Measurements from ENCODE around the gene TPSAB1. TPM values are rescaled to one million over a fixed set of nuclear protein-coding genes. Genes with fewer than 3 reads are reported as not detected.
"Not testable (repeated sequence)": the region's sequence is repeated elsewhere in the genome, so short reads cannot be mapped to it uniquely, and the experiment has no call there.

The TPSAB1 gene
- total and polyA plus RNA-seq, 2 experiments from 2014 or later, result not detected

DNA sequence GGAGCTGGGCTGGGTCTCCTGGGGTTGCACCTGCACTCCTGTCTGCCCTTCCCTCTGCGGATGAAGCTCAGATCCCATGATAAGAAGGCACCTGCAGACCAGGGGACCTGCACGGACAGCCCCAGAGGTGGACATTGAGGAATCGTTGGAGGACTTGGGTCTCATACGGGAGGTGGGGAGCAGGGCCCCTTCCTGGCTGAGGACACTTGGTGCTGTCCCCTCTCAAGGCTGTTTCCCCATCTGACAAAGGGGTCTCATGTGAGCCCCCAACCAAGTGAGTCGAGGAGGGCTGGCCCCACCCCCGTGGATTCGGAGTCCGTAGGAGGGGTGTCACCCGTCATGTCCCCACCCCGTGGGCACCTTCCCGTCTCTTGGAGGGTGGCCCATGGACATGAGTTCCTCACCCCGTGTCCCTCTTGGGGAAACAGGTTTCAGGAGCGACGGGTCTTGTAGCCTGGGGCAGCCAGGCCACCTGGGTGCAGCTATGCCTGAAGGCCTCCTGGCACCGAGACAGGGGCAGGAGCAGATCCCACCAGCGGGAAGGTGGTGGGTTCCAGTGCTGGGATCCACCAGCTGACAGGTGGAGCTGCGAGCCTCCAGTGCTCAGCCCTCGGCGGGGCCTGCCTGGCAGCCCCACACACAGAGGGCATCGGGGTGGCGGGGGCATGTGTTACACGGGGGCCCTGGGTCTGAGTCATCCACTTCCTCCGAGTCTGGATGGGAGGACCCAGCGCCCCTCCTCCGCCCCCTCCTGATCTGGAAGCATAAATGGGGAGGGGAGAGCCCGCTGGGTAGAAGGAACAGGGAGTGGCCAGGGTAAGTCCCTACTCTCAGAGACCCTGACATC lies 15.0 kb downstream of the TPSAB1 start, which contains the start of gene TPSD1:
Gene TPSD1, plus strand, starts transcription at position 794 of the 847 bp plus-strand sequence. CDS start 212 bp downstream, outside the sequence.
- H3K36me3 ChIP-seq (ENCODE audit: low read depth); H3K9me2 ChIP-seq (ENCODE audit: insufficient read depth); H3K27ac ChIP-seq; H3K9me3 ChIP-seq (ENCODE audit: low read depth); H3K4me1 ChIP-seq (ENCODE audit: insufficient read depth); H3K4me3 ChIP-seq; H3K79me2 ChIP-seq (ENCODE audit: insufficient read depth); DNase-seq; H3F3A ChIP-seq (ENCODE audit: insufficient read depth); H3K4me2 ChIP-seq (ENCODE audit: unreplicated experiment); H2AFZ ChIP-seq; H4K20me1 ChIP-seq (ENCODE audit: insufficient read depth); H3K9ac ChIP-seq; in situ Hi-C loops (cut with MboI): not testable (repeated sequence)
- peaks cover 13% of the 10 kb centered on the region; the same call in 1 of the 2 replicates for H3K27me3 ChIP-seq (replicated peaks; ENCODE audit: insufficient read depth)
- WGBS, 2 experiments (ENCODE audit: low coverage in 1 of 2, low lambda C conversion rate in 2 of 2, missing lambda C conversion rate in 2 of 2), result 56 to 65% methylated on average over 18 to 26 of the region's 26 CpGs

GRCh38 chr16:1256296-1256873 lies 15.9 kb downstream of the TPSAB1 start:
- H3K4me3 ChIP-seq; H3K79me2 ChIP-seq (ENCODE audit: insufficient read depth); H3K4me1 ChIP-seq (ENCODE audit: insufficient read depth); in situ Hi-C loops (cut with MboI); H4K20me1 ChIP-seq (ENCODE audit: insufficient read depth); H3K9me2 ChIP-seq (ENCODE audit: insufficient read depth); H3K36me3 ChIP-seq (ENCODE audit: low read depth); H3K9me3 ChIP-seq (ENCODE audit: low read depth); H3K27ac ChIP-seq; H3K9ac ChIP-seq; H3F3A ChIP-seq (ENCODE audit: insufficient read depth); H3K4me2 ChIP-seq (ENCODE audit: unreplicated experiment); H2AFZ ChIP-seq; DNase-seq: not testable (repeated sequence)
- H3K27me3 ChIP-seq (replicated peaks; ENCODE audit: insufficient read depth), result peaks cover 15% of the 10 kb centered on the region
- 62 to 76% methylated on average over 22 of the region's 23 CpGs for WGBS, 2 experiments (ENCODE audit: low coverage in 1 of 2, low lambda C conversion rate in 2 of 2, missing lambda C conversion rate in 2 of 2)

DNA sequence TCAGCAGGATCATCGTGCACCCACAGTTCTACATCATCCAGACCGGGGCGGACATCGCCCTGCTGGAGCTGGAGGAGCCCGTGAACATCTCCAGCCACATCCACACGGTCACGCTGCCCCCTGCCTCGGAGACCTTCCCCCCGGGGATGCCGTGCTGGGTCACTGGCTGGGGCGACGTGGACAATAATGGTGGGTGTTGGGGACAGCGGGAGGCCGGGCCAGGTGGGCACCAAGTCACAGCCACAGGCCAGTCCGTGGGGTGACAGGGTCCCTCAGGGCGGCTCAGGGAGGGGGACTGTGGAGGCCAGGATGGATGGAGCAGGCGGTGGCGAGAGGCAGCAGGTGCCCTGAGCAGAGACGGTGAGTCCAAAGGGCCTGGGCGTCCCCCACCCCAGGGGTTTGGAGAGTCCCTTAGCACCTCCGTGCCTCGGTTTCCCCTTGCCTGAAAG lies 16.4 kb downstream of the TPSAB1 start:
- Histone ChIP-seq H3K9me3 (ENCODE audit: low read depth) (no peaks in the 10 kb centered on the region), H3K4me2 (ENCODE audit: unreplicated experiment) (no peak overlapping the region), H3K79me2 (ENCODE audit: insufficient read depth) (no peaks in the 10 kb centered on the region), H3K27me3 (replicated peaks; ENCODE audit: insufficient read depth) (peaks cover 18% of the 10 kb centered on the region), H3K4me1 (ENCODE audit: insufficient read depth) (no peaks in the 10 kb centered on the region), H3K9ac (no peak overlapping the region), H3K9me2 (ENCODE audit: insufficient read depth) (no peaks in the 10 kb centered on the region), H3K36me3 (ENCODE audit: low read depth) (no peaks in the 10 kb centered on the region), H2AFZ (no peak overlapping the region), H3K27ac (no peak overlapping the region), H3K4me3 (no peak overlapping the region), H3F3A (ENCODE audit: insufficient read depth) (no peaks in the 10 kb centered on the region), H4K20me1 (ENCODE audit: insufficient read depth) (no peaks in the 10 kb centered on the region)
- DNase-seq, result no peak
- 63 to 71% methylated on average over 21 to 22 of the region's 22 CpGs for WGBS, 2 experiments (ENCODE audit: low coverage in 1 of 2, low lambda C conversion rate in 2 of 2, missing lambda C conversion rate in 2 of 2)
- TF ChIP-seq EZH2 (IDR thresholded peaks at IDR 0.05; ENCODE audit: insufficient read depth, poor library complexity, severe bottlenecking), result no peak
- TF ChIP-seq EZH2phosphoT487 (IDR thresholded peaks at IDR 0.05; ENCODE audit: insufficient read depth, low read depth), result no peak
- in situ Hi-C loops (cut with MboI), result no loop called here

- Histone ChIP-seq H4K20me1 (ENCODE audit: insufficient read depth) (no peaks in the 10 kb centered on the region), H3K9me2 (ENCODE audit: insufficient read depth) (no peaks in the 10 kb centered on the region)
- 61 to 68% methylated on average over 28 to 34 of the region's 34 CpGs for WGBS, 2 experiments (ENCODE audit: low coverage in 1 of 2, low lambda C conversion rate in 2 of 2, missing lambda C conversion rate in 2 of 2)
These were observed 17.2 kb downstream of the TPSAB1 start for GRCh38 chr16:1257561-1258224.

More at GRCh38 chr16:1257561-1258224, 17.2 kb downstream of the TPSAB1 start:
- Histone ChIP-seq H3K4me2 (ENCODE audit: unreplicated experiment) (no peak overlapping the region), H3K79me2 (ENCODE audit: insufficient read depth) (no peaks in the 10 kb centered on the region), H3K36me3 (ENCODE audit: low read depth) (no peaks in the 10 kb centered on the region), H3K4me3 (no peak overlapping the region), H3K4me1 (ENCODE audit: insufficient read depth) (no peaks in the 10 kb centered on the region), H3K27me3 (replicated peaks; ENCODE audit: insufficient read depth) (peaks cover 21% of the 10 kb centered on the region), H2AFZ (no peak overlapping the region), H3K9me3 (ENCODE audit: low read depth) (no peaks in the 10 kb centered on the region), H3F3A (ENCODE audit: insufficient read depth) (no peaks in the 10 kb centered on the region), H3K9ac (no peak overlapping the region), H3K27ac (no peak overlapping the region)
- DNase-seq, result peak; percentile 26
- in situ Hi-C loops (cut with MboI), result no loop called here
- no peak for TF ChIP-seq EZH2phosphoT487 (IDR thresholded peaks at IDR 0.05; ENCODE audit: insufficient read depth, low read depth)
- no peak for TF ChIP-seq EZH2 (IDR thresholded peaks at IDR 0.05; ENCODE audit: insufficient read depth, poor library complexity, severe bottlenecking)
